Ovary (tissue), 9 donors: ENCODE measurements around the gene ABT1. TPM values are rescaled to one million over a fixed set of nuclear protein-coding genes. Genes with fewer than 3 reads are reported as not detected.
A peak's percentile ranks its signal among the peaks of the same experiment; 100 is the strongest.

ENCODE experiments used
- DNase-seq, 5 donors: peaks; one replicate each; pipeline ENCODE4 v3.0.0-alpha.2; 2019 to 2020
- H3K27ac ChIP-seq, 2 donors: fragments of 200-600 bp; one replicate each; pipeline versions ENCODE4 v1.5.1 to v1.8.0; 2019 to 2022
- H3K27me3 ChIP-seq: fragments of 200-600 bp; one replicate; pipeline ENCODE4 v1.8.0; 2022
- H3K36me3 ChIP-seq: fragments of 200-600 bp; sonication (generic); one replicate; pipeline ENCODE4 v1.5.1; 2019
- H3K4me1 ChIP-seq: one replicate; pipeline ENCODE4 v1.8.1; 2013; ENCODE audit warnings: mild to moderate bottlenecking, moderate library complexity; ENCODE audit not compliant: insufficient read depth
- H3K4me3 ChIP-seq: fragments of 200-600 bp; sonication (generic); one replicate; pipeline ENCODE4 v1.5.1; 2017
- H3K9me3 ChIP-seq, 2 donors: fragments of 200-600 bp in 1 of 2; sonication (generic) in 1 of 2; one replicate each; pipeline versions ENCODE4 v1.5.1 to v1.8.1; 2013 to 2019; ENCODE audit warnings: mild to moderate bottlenecking in 1 of 2, moderate library complexity in 1 of 2
- CTCF ChIP-seq, 3 donors: fragments of 450-650 bp in 2 of 3; fragments of 200-600 bp in 1 of 3; IDR thresholded peaks; one replicate each; pipeline versions ENCODE4 v1.5.1 to v1.8.0; 2016 to 2022; ENCODE audit warnings: antibody characterized with exemption in 3 of 3, mild to moderate bottlenecking in 1 of 3
- EP300 ChIP-seq: sonication (generic); formaldehyde crosslinking; IDR thresholded peaks from one replicate; pipeline ENCODE4 v1.6.1; 2017; ENCODE audit warnings: antibody characterized with exemption
- POLR2A ChIP-seq: fragments of 450-650 bp; IDR thresholded peaks from one replicate; pipeline ENCODE4 v1.6.1; 2017; ENCODE audit warnings: antibody characterized with exemption, mild to moderate bottlenecking, moderate library complexity
- WGBS, 3 donors: extraction: QIAGEN DNeasy Blood & Tissue Kit in 1 of 3; methylation state at CpG; one replicate each; pipeline versions ENCODE4 v1.1.5 to v1.1.7; 2013 to 2017; 5-methylcytosine and 5-hydroxymethylcytosine counted together
- intact Hi-C, 4 donors: fragments of 100-400 bp; cut with DNase I; formaldehyde crosslinking; loops; one replicate each; pipeline versions ENCODE4 v1.11.0 to v1.15.1; 2022 to 2023
- polyA plus RNA-seq, 2 donors: library from polyadenylated mRNA; stranded (reverse); fragments of 200-250 nt in 1 of 2; fragments of 350-450 nt in 1 of 2; fragmentation: Illumina TruSeq in 1 of 2; extraction: RNeasy Lipid Tissue Mini Kit (QIAGEN cat#74804) in 1 of 2; gene quantifications; one replicate each; pipeline ENCODE4 v1.2.3, GENCODE V29; 2013 to 2014
- total RNA-seq, 7 donors: library from RNA; depleted of rRNA in 2 of 7; stranded (reverse); fragments of >200 nt in 2 of 7; fragmentation: NEBNext Ultra II Directional in 3 of 7; extraction: Animal tissue kit (Norgen Biotek cat#: 25700) in 3 of 7; gene quantifications; one replicate each; pipeline versions ENCODE4 v1.1.0 to v1.2.4, GENCODE V29; 2016 to 2023
- donor health status: DM: no; HTN: no; CAD: no; lungs with moderate emphysema.
- donor health status: DM: no; HTN: no; CAD: no.
- donor health status: Bipolar disorder and iron deficiency.
- donor health status: DM: yes; HTN: yes; CAD: no.
- donor health status: DM: no; HTN: no; CAD: no.
- donor health status: DM: yes; HTN: yes; CAD: no.

Gene ABT1
- total and polyA plus RNA-seq, 9 donors, result 8.5 to 18.2 (median 15.5) TPM

DNA sequence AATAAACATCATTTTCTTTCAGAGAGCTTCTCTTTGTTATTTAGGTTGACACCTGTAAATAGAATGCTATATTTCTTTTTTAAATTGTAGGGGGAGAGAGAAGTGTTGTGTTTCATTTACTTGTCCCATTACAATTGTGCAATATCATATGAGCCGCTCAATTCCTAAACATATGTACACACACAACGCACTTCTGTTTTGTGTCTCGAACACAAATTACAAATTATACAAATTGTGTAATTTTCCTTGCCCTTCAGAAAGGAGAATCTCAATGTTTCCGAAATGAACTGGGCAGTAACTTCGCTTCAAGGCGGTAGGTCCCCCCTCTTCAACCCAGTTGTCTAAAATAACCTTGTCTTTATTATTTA lies 2.6 kb upstream of the ABT1 start:
- no peaks in the 10 kb centered on the region for H3K27me3 ChIP-seq
- TF ChIP-seq POLR2A (no peak), EP300 (no peak), CTCF (IDR thresholded peaks at IDR 0.05) (no peak)
- DNase-seq, result no peak
- intact Hi-C loops, result loop anchor here in 2 of 4 donors (10.0 kb wide), 2 partner anchors 249 to 419 kb away; no protein-coding TSS in a partner anchor
- H3K36me3 ChIP-seq, result no peaks in the 10 kb centered on the region
- no peak overlapping the region for H3K4me3 ChIP-seq
- WGBS, 3 donors, result 27 to 43% (median 35%) methylated on average over 6 of the region's 6 CpGs
- no peaks in the 10 kb centered on the region for H3K9me3 ChIP-seq
- no peak overlapping the region for H3K27ac ChIP-seq
- peaks cover 4% of the 10 kb centered on the region for H3K4me1 ChIP-seq

DNA sequence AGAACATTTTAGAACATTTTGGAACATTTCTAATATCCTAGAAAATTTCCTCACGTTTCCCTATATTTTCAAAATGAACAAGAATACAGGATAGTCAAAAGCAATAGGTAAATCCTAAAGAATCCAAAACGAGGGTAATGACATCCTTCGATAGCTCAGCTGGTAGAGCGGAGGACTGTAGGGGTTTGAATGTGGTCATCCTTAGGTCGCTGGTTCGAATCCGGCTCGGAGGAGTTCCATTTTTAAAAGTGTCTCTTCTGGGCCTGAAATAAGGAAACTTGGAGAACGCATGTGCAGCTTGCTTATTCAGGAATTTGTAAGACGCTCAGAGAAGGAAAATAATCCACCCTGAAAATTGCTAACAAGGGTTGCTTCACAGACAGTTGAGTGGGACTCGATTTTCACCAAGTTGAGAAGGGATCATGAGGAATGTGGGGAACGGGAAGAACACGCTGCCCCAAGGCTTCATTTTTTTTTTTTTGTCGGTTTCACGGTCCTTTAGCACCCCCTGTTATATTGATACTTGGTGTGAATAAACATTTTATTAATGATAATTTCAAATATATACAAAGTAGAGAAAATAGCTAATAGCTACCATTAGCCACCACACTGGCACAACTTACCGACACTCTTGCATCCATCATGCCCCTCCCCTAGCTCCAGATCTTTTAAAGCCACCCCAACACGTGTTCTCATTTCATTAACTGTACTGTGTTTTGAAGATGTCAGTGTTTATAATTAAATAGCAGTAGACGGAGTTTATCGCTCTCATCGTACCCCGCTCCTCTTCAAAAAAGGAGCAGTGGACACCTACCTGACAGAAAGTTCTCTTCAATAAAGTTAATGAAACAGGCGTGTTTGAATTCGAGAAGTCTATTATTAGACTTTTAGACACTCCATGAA lies 1.8 kb upstream of the ABT1 start:
- Histone ChIP-seq H3K36me3 (no peaks in the 10 kb centered on the region), H3K4me3 (peak overlapping the region; percentile 89), H3K27me3 (no peaks in the 10 kb centered on the region), H3K27ac (peak overlapping the region in 1 of 2 donors; percentile 77), H3K9me3 (no peaks in the 10 kb centered on the region), H3K4me1 (peaks cover 4% of the 10 kb centered on the region)
- peak; percentile 34 to 70 (median 57) for DNase-seq
- WGBS, 3 donors, result 7 to 15% (median 12%) methylated on average over 23 of the region's 23 CpGs
- intact Hi-C loops, result loop anchor here in 3 of 4 donors (5.0 to 10.0 kb wide), 3 partner anchors 250 to 420 kb away; no protein-coding TSS in a partner anchor
- TF ChIP-seq CTCF (IDR thresholded peaks at IDR 0.05) (no peak), POLR2A (no peak)

GRCh38 chr6:26595669-26596269 lies 984 bp upstream of the ABT1 start:
- DNase-seq, result peak; percentile 87 to 94 (median 92)
- Histone ChIP-seq H3K27me3 (no peaks in the 10 kb centered on the region), H3K27ac (peak overlapping the region; percentile 31 to 77), H3K36me3 (no peaks in the 10 kb centered on the region), H3K4me1 (peaks cover 4% of the 10 kb centered on the region), H3K4me3 (peak overlapping the region; percentile 89), H3K9me3 (no peaks in the 10 kb centered on the region)
- TF ChIP-seq CTCF (IDR thresholded peaks at IDR 0.05) (peak; percentile 81 to 94 (median 94)), EP300 (no peak), POLR2A (no peak)
- intact Hi-C loops, result loop anchor here in 3 of 4 donors (2.0 to 10.0 kb wide), 4 partner anchors 23 to 421 kb away; no protein-coding TSS in a partner anchor
- WGBS, 3 donors, result 1% methylated on average over 39 of the region's 39 CpGs

DNA sequence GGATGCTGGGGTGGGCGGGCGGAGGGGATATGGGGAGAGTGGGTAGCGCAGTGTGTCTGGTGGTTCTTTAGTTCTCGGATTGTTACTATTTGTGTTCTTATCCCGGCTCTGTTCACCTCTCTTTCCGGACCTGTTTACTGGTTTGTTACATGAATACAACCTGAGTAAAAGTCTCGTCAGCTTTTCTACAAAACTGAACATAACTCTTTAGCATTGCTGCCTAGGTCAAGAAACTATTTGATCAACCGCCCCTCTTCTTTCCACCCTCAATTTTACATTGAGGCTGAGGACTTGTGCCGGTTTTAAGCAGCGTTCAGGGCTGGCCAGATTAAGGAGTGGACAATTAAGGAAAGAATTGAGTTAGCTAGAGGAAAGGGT lies 625 bp downstream of the ABT1 start:
- TF ChIP-seq EP300, result no peak
- TF ChIP-seq CTCF (IDR thresholded peaks at IDR 0.05), result no peak
- H3K36me3 ChIP-seq, result no peaks in the 10 kb centered on the region
- H3K27me3 ChIP-seq, result no peaks in the 10 kb centered on the region
- peak overlapping the region; percentile 67 to 77 for H3K27ac ChIP-seq
- peaks cover 4% of the 10 kb centered on the region for H3K4me1 ChIP-seq
- H3K4me3 ChIP-seq, result peak overlapping the region; percentile 89
- intact Hi-C loops, result loop anchor here in 3 of 4 donors (2.0 to 10.0 kb wide), 4 partner anchors 25 to 423 kb away; no protein-coding TSS in a partner anchor
- WGBS, 3 donors, result 0 to 1% (median 0%) methylated on average over 10 of the region's 10 CpGs
- no peak for DNase-seq
- no peaks in the 10 kb centered on the region for H3K9me3 ChIP-seq
